HG03439 (cell line): ENCODE results near the gene SELP.

Experiments used
- ATAC-seq: cut with Tn5 transposase; IDR thresholded peaks from one replicate; pipeline ENCODE4 v1.9.1; 2021; ENCODE audit warnings: mild to moderate bottlenecking, moderate library complexity; ENCODE audit not compliant: unreplicated experiment

SELP gene

GRCh38 chr1:169577981-169578738, 51.8 kb downstream of the SELP start:
- ATAC-seq: no peak

GRCh38 chr1:169576935-169577331, 53.0 kb downstream of the SELP start:
- ATAC-seq: no peak

- ATAC-seq: no peak
Measured at GRCh38 chr1:169576241-169576934, 53.5 kb downstream of the SELP start.

- no peak for ATAC-seq
Measured at GRCh38 chr1:169574336-169574735, 55.6 kb downstream of the SELP start.

GRCh38 chr1:169572187-169572586, 57.7 kb downstream of the SELP start:
- no peak for ATAC-seq

GRCh38 chr1:169571450-169571849, 58.5 kb downstream of the SELP start:
- no peak for ATAC-seq

GRCh38 chr1:169570172-169570574, 59.8 kb downstream of the SELP start:
- no peak for ATAC-seq

GRCh38 chr1:169568497-169568896, 61.4 kb downstream of the SELP start:
- ATAC-seq: no peak

GRCh38 chr1:169565335-169566271, 64.3 kb downstream of the SELP start:
- no peak for ATAC-seq

GRCh38 chr1:169563650-169564049, 66.3 kb downstream of the SELP start:
- no peak for ATAC-seq

- no peak for ATAC-seq
Measured at GRCh38 chr1:169563019-169563615, 66.8 kb downstream of the SELP start.

- no peak for ATAC-seq
Measured at GRCh38 chr1:169561692-169562091, 68.2 kb downstream of the SELP start.

GRCh38 chr1:169557131-169557530, 72.8 kb downstream of the SELP start:
- no peak for ATAC-seq

- ATAC-seq: no peak
Measured at GRCh38 chr1:169550294-169550693, 79.6 kb downstream of the SELP start.

GRCh38 chr1:169548282-169548681, 81.6 kb downstream of the SELP start:
- ATAC-seq: no peak

GRCh38 chr1:169546087-169546995, 83.6 kb downstream of the SELP start:
- peak; percentile 88 for ATAC-seq

GRCh38 chr1:169545472-169545871, 84.5 kb downstream of the SELP start:
- no peak for ATAC-seq

- no peak for ATAC-seq
Measured at GRCh38 chr1:169538998-169539871, 90.7 kb downstream of the SELP start.
